KG1 (cell line): ENCODE results near the gene COBL.

Experiments used
- DNase-seq: peaks from one replicate; lab custom pipeline; 2025; lab: John Stamatoyannopoulos, UW

Gene COBL

GRCh38 chr7:51303142-51303525, 13.5 kb downstream of the COBL start:
- DNase-seq = no peak

DNA sequence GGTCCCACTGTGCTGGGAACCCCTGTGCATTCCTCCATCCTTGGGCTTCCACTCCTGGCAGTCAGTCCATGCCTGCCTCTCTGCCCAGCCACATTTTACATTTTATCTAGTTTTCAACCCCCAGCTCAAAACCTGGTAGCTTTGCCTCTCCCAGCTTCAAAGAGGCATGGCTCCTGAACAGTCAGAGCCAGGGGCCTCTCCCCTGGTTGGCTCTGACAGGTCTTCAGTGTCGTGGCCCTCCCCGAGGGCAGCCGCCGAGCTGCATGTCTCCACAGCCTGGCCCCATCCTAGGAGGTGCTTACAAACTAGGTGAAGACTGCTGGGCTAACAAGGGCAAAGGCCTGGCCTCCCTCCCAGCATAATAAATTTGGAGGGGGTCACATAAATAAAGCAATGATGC, 14.8 kb downstream of the COBL start:
- DNase-seq = no peak

DNA sequence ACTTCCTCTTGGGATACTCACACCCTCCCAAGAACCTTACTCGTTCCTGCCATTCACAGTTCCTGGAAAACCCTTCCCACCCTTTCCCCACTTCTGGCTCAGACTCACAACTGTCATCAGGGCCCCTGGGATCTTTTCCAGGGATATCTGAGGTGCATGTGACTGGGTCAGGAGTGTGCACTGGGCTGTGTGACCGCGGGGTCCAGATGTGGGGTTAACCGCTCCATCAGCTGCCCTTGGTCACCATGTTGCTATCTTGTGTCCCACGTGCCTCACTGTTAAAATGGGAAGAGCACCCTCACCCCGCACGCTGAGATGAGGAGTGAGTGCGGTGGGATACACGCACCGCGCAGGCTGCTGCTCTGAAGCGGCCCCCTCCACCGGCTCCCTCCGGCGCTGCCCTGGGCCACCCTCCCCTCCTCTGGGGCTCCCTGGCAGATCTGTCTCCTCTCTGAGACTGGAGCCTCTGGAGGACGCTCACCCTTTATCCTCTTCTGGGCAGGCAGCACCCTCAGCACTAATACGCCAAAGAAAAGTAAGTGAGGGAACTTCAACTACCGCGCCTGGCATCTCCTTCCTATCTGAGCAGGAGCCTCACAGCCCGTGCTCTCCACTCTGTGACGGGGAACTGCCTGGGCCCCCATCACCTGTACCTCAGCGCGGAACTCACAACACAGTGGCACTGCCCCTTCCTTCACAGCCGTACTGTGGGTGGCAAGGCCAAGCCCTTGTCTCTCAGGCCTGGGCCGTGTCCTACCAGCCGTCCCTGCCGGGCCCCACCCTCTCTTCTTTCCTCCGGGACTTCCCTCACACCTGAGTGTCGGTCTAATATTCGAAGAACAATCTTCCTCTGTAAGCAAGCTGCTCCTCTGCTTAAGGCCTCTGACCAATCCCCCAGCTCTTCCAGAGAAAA, 15.6 kb downstream of the COBL start:
- DNase-seq = no peak

DNA sequence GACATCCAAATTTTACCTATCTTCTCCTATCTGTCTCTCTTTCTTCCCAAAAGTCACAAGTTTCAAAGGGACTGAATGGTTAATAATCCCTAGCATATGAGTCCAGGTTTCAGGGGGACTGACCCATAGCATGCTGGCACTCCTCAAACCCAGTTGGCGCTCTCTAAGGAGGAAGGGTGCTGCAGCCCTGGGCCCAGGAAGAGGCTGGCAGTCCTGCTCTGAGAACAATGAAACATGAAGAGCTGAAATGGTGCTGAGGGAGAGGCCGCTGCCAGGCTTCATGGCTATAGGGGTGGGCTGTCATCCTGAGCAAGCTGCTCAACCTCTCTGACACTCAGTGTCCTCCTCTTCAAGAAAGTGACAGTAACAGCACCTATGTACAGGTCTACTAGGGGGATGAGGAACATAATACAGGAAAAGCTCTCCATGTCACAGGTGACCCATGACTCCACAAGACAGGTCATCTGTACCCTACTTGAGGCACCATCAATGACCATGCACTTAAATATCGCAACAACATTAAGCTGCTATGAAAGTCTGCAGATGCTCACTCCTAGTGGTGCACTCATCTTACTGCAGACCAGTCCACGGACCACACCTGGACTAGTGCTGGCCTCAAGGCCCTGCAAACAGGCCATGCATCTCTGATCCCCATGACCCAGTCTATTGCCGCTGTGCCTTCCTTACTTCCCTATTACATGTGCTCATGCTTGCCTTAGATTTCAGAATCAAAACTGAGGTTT, 17.0 kb downstream of the COBL start:
- DNase-seq = no peak

GRCh38 chr7:51298912-51299311, 17.7 kb downstream of the COBL start:
- DNase-seq = no peak

GRCh38 chr7:51297986-51298385, 18.6 kb downstream of the COBL start:
- DNase-seq = no peak

DNA sequence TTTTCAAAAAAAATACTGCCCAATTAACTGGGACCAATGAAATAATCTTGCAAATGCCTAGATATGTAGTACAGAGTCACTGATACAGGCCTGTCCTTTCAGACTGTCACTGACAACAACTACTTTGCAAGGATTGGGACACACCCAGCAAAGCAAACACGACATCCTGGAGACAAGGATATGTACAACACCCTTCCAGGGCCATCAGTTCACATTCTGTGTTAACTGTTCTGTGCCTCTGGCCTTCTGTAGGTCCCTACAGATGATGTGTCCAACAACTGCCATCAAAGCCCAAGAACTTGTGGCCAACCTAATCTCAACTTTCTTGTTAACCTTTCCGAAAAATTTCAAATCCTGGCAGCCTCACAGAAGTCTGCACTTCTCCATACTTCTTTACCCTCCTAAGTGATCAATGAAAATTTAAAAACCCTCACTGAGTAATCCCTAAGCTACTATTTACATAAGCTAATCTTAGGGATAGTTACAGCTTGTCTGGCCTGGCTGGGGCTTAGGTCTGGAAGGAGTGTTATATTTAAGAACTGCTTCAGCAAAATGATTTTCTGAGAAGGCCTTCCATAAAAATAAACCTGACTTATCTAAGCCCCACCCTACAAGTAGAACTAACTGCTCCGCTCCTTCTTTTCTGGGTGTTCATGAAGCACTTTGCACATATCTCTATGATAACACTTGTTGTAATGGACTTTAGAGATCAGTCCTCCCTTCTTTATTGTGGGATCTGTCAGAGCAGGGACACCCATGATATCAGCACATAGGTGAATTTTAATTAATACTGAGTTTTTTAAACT, 21.0 kb downstream of the COBL start:
- no peak for DNase-seq

GRCh38 chr7:51292596-51292995, 24.0 kb downstream of the COBL start:
- DNase-seq = no peak

- DNase-seq = no peak
These were observed 25.7 kb downstream of the COBL start for GRCh38 chr7:51290702-51291540.

GRCh38 chr7:51290304-51290637, 26.3 kb downstream of the COBL start:
- no peak for DNase-seq

GRCh38 chr7:51289623-51290303, 26.8 kb downstream of the COBL start:
- no peak for DNase-seq

- no peak for DNase-seq
These were observed 27.6 kb downstream of the COBL start for GRCh38 chr7:51288896-51289622.

GRCh38 chr7:51286401-51286800, 30.2 kb downstream of the COBL start:
- no peak for DNase-seq

DNA sequence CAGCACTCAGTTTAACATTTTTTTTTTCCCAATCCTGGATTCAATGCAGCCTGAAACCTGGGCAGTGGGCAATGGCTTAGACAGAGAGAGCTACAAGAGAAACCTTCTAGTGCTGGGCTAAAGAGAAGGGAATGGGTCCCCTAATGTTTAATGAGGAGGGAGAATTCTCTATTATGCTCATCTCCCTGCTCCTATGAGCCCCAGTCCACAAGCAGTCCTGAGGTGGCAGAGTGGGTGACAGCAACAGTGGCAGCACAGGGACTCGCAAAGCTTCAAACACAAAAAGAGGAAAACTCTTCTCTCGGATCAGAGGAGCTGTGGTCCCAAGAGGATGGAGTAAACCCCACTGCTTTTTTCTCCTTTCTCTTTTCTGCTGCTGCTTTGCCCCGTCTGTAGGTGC, 36.5 kb downstream of the COBL start:
- DNase-seq = no peak

DNA sequence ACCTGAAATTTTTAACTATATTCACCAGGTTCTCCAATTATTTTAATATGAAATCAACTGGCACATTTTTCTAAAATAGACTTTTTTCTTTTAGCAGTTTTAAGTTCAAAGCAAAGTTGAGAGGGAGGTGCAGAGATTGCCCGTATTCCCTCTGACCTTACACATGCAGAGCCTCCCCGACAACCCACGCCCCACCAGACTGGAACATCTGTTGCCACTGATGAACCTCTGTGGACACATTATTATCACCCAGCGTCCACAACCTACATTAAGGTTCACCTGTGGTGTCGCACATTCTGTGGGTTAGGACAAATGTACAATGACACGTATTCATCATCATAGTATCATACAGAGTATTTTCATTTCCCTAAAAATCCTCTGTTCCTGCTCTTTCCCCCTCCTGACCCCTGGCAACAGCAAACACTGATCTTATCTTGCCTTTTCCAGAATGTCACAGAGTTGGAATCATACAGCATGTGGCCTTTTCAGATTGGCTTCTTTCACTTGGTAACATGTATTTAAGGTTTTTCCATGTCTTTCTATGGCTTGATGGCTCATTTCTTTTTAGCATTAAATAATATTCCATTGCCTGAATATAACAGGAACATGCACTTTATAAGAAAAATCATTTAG, 37.1 kb downstream of the COBL start:
- no peak for DNase-seq

GRCh38 chr7:51278797-51279196, 37.8 kb downstream of the COBL start:
- DNase-seq = no peak

- DNase-seq = no peak
These were observed 39.6 kb downstream of the COBL start for GRCh38 chr7:51276967-51277366.

GRCh38 chr7:51276091-51276605, 40.5 kb downstream of the COBL start:
- no peak for DNase-seq

GRCh38 chr7:51275532-51275931, 41.1 kb downstream of the COBL start:
- no peak for DNase-seq

DNA sequence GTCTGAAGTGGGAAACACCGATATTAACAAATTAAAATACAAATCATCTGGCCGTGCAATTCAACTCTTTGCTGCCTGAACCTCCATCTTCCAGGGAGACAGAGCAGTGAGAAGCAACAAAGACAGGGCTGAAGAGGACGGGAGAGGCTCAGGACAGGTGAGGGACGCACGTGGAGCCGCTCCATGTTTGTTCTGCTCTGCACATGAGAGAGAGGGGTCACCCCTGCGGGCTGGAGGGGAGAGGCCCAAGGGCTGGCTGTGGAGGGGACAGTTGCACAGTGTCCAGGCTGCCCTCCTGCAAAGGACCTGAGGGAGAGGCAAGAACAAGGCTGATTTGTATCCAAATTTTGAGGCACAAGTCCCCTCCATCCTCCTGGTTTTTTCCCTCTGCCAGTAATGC, 41.7 kb downstream of the COBL start:
- DNase-seq = no peak
